Stimulated activated CD4-positive, alpha-beta T cell treated with anti-CD3 and anti-CD28 coated beads, TNF-alpha, amount 100 ng/mL, for 4 hours (primary cell): ENCODE measurements around the gene RFX8.
"Not testable (repeated sequence)": the region's sequence is repeated elsewhere in the genome, so short reads cannot be mapped to it uniquely, and the experiment has no call there.

ENCODE experiments used
- DNase-seq, 3 experiments: peaks; one replicate each; pipeline ENCODE4 v3.0.0-alpha.2; 2020; ENCODE audit warnings: low read depth in 3 of 3

Gene RFX8

GRCh38 chr2:101486258-101486701, 11.4 kb upstream of the RFX8 start:
- DNase-seq: no peak

GRCh38 chr2:101485856-101486255, 10.9 kb upstream of the RFX8 start:
- DNase-seq: no peak

GRCh38 chr2:101480764-101481163, 5.9 kb upstream of the RFX8 start:
- DNase-seq: no peak

- DNase-seq: no peak
Observed at GRCh38 chr2:101479810-101480209, 4.9 kb upstream of the RFX8 start.

GRCh38 chr2:101479328-101479727, 4.4 kb upstream of the RFX8 start:
- no peak for DNase-seq

GRCh38 chr2:101478181-101479001, 3.5 kb upstream of the RFX8 start:
- no peak for DNase-seq

- no peak for DNase-seq
Observed at GRCh38 chr2:101477556-101477955, 2.6 kb upstream of the RFX8 start.

- DNase-seq: no peak
Observed at GRCh38 chr2:101476605-101477208, 1.8 kb upstream of the RFX8 start.

GRCh38 chr2:101473911-101474701, 806 bp downstream of the RFX8 start:
- peak in 1 of 3 experiments; percentile 9 for DNase-seq

- DNase-seq: no peak
Observed at GRCh38 chr2:101473591-101473910, 1.4 kb downstream of the RFX8 start.

GRCh38 chr2:101469863-101470262, 5.0 kb downstream of the RFX8 start:
- DNase-seq: no peak

- no peak for DNase-seq
Observed at GRCh38 chr2:101467306-101467705, 7.6 kb downstream of the RFX8 start.

GRCh38 chr2:101466426-101466825, 8.5 kb downstream of the RFX8 start:
- no peak for DNase-seq

- no peak for DNase-seq
Observed at GRCh38 chr2:101464841-101465240, 10.1 kb downstream of the RFX8 start.

GRCh38 chr2:101463911-101464641, 10.8 kb downstream of the RFX8 start:
- no peak for DNase-seq

- no peak for DNase-seq
Observed at GRCh38 chr2:101463421-101463820, 11.5 kb downstream of the RFX8 start.

GRCh38 chr2:101461381-101461780, 13.5 kb downstream of the RFX8 start:
- DNase-seq: no peak

- DNase-seq: not testable (repeated sequence)
Observed at GRCh38 chr2:101454408-101454807, 20.5 kb downstream of the RFX8 start.

GRCh38 chr2:101450965-101451364, 23.9 kb downstream of the RFX8 start:
- DNase-seq: no peak

- no peak for DNase-seq
Observed at GRCh38 chr2:101446869-101447268, 28.0 kb downstream of the RFX8 start.

- no peak for DNase-seq
Observed at GRCh38 chr2:101442667-101443061, 32.2 kb downstream of the RFX8 start.

- DNase-seq: no peak
Observed at GRCh38 chr2:101442042-101442666, 32.8 kb downstream of the RFX8 start.
